Measurements from ENCODE around the gene THAP11. TPM values are rescaled to one million over a fixed set of nuclear protein-coding genes. Genes with fewer than 3 reads are reported as not detected.

The THAP11 gene
- total and polyA plus RNA-seq, 2 experiments from 2014 or later = 35.4 to 36.7 TPM

DNA sequence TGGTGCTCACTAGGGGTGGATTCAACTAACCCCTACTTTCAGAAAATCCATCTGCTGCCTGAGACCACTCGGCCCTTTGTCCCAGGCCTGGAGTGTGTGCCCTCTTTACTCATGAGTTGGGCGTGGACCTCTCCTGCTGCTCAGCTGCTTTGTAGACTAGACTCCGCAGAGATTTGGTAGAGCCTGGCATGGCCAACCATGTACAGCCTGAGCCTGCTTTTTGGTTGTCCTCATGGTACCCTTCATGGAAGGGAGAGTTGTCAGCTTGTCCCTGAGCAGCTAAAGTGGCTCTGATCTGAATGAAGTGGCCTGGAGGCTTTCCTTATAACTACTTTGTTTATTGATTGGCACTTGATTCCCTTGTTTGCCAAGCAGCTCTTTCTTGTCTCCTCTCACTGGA, 32.3 kb downstream of the THAP11 start:
- Histone ChIP-seq H3K27ac (peak overlapping the region; percentile 88), H2AFZ (no peak overlapping the region), H3K9me2 (replicated peaks; ENCODE audit: insufficient read depth) (no peaks in the 10 kb centered on the region), H3K36me3 (replicated peaks; ENCODE audit: insufficient read depth, low read depth) (no peaks in the 10 kb centered on the region), H3K27me3 (no peaks in the 10 kb centered on the region), H3K9me3 (ENCODE audit: low read depth) (no peaks in the 10 kb centered on the region), H3K4me2 (peak overlapping the region; percentile 86), H3K4me3 (no peak overlapping the region), H4K20me1 (ENCODE audit: insufficient read depth, poor library complexity, severe bottlenecking) (peaks cover 17% of the 10 kb centered on the region), H3K4me1 (ENCODE audit: insufficient read depth) (peaks cover 10% of the 10 kb centered on the region), H3K79me2 (peaks cover 40% of the 10 kb centered on the region)
- no peak for DNase-seq (ENCODE audit: low spot score)
- WGBS (ENCODE audit: low lambda C conversion rate, missing lambda C conversion rate) = 76% methylated on average over 3 of the region's 3 CpGs
- no peak for TF ChIP-seq EZH2 (IDR thresholded peaks at IDR 0.05; ENCODE audit: borderline replicate concordance)
- TF ChIP-seq, protein P1, sequence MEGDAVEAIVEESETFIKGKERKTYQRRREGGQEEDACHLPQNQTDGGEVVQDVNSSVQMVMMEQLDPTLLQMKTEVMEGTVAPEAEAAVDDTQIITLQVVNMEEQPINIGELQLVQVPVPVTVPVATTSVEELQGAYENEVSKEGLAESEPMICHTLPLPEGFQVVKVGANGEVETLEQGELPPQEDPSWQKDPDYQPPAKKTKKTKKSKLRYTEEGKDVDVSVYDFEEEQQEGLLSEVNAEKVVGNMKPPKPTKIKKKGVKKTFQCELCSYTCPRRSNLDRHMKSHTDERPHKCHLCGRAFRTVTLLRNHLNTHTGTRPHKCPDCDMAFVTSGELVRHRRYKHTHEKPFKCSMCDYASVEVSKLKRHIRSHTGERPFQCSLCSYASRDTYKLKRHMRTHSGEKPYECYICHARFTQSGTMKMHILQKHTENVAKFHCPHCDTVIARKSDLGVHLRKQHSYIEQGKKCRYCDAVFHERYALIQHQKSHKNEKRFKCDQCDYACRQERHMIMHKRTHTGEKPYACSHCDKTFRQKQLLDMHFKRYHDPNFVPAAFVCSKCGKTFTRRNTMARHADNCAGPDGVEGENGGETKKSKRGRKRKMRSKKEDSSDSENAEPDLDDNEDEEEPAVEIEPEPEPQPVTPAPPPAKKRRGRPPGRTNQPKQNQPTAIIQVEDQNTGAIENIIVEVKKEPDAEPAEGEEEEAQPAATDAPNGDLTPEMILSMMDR (IDR thresholded peaks at IDR 0.05; ENCODE audit: poor library complexity) = no peak
- no peak for TF ChIP-seq EZH2phosphoT487 (IDR thresholded peaks at IDR 0.05; ENCODE audit: low read depth, severe bottlenecking, unreplicated experiment)

DNA sequence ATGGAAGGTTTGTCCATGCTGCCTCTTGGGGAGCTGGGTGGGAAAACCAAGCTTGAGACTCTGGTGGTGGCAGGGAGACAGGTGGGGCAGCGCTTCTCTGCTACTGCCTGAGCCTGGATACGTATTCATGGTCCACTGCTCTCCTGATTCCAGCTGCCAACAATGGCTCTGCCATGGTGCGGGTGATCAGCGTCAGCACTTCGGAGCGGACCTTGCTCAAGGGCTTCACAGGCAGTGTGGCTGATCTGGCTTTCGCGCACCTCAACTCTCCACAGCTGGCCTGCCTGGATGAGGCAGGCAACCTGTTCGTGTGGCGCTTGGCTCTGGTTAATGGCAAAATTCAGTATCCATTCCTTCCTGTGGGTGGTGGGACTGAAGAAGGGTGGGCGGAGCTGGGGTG, 34.9 kb downstream of the THAP11 start:
- WGBS (ENCODE audit: low lambda C conversion rate, missing lambda C conversion rate) = 98% methylated on average over 11 of the region's 11 CpGs
- TF ChIP-seq EZH2phosphoT487 (IDR thresholded peaks at IDR 0.05; ENCODE audit: low read depth, severe bottlenecking, unreplicated experiment) = no peak
- H4K20me1 ChIP-seq (ENCODE audit: insufficient read depth, poor library complexity, severe bottlenecking) = peaks cover 17% of the 10 kb centered on the region
- H3K4me1 ChIP-seq (ENCODE audit: insufficient read depth) = peaks cover 10% of the 10 kb centered on the region
- no peak overlapping the region for H3K4me3 ChIP-seq
- no peaks in the 10 kb centered on the region for H3K9me2 ChIP-seq (replicated peaks; ENCODE audit: insufficient read depth)
- H3K27ac ChIP-seq = no peak overlapping the region
- no peak overlapping the region for H2AFZ ChIP-seq
- no peak overlapping the region for H3K4me2 ChIP-seq
- H3K79me2 ChIP-seq = peaks cover 40% of the 10 kb centered on the region
- H3K36me3 ChIP-seq (replicated peaks; ENCODE audit: insufficient read depth, low read depth) = no peaks in the 10 kb centered on the region
- no peaks in the 10 kb centered on the region for H3K9me3 ChIP-seq (ENCODE audit: low read depth)
- H3K27me3 ChIP-seq = no peaks in the 10 kb centered on the region
- no peak for DNase-seq (ENCODE audit: low spot score)

DNA sequence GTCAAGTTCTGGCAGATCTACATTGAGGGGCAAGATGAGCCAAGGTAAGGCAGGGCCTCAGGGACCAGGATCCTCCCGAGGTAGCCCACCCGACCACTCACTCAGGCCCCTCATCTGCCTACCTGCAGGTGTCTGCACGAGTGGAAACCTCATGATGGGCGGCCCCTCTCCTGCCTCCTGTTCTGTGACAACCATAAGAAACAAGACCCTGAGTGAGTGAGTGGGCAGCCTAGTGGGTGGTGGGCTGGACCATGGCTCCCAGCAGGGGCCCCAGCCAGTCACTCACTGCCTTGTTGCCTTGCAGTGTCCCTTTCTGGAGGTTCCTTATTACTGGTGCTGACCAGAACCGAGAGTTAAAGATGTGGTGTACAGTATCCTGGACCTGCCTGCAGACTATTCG, 36.1 kb downstream of the THAP11 start:
- H3K27ac ChIP-seq = no peak overlapping the region
- WGBS (ENCODE audit: low lambda C conversion rate, missing lambda C conversion rate) = 93% methylated on average over 6 of the region's 6 CpGs
- H3K36me3 ChIP-seq (replicated peaks; ENCODE audit: insufficient read depth, low read depth) = no peaks in the 10 kb centered on the region
- H3K4me3 ChIP-seq = no peak overlapping the region
- H3K9me2 ChIP-seq (replicated peaks; ENCODE audit: insufficient read depth) = no peaks in the 10 kb centered on the region
- peaks cover 17% of the 10 kb centered on the region for H4K20me1 ChIP-seq (ENCODE audit: insufficient read depth, poor library complexity, severe bottlenecking)
- no peak overlapping the region for H2AFZ ChIP-seq
- H3K4me1 ChIP-seq (ENCODE audit: insufficient read depth) = peaks cover 10% of the 10 kb centered on the region
- H3K9me3 ChIP-seq (ENCODE audit: low read depth) = no peaks in the 10 kb centered on the region
- no peak for DNase-seq (ENCODE audit: low spot score)
- TF ChIP-seq EZH2phosphoT487 (IDR thresholded peaks at IDR 0.05; ENCODE audit: low read depth, severe bottlenecking, unreplicated experiment) (no peak), EZH2 (IDR thresholded peaks at IDR 0.05; ENCODE audit: borderline replicate concordance) (no peak)
- TF ChIP-seq, protein P1 (IDR thresholded peaks at IDR 0.05; ENCODE audit: poor library complexity) = no peak
- H3K27me3 ChIP-seq = no peaks in the 10 kb centered on the region
- peaks cover 37% of the 10 kb centered on the region for H3K79me2 ChIP-seq
- H3K4me2 ChIP-seq = no peak overlapping the region

DNA sequence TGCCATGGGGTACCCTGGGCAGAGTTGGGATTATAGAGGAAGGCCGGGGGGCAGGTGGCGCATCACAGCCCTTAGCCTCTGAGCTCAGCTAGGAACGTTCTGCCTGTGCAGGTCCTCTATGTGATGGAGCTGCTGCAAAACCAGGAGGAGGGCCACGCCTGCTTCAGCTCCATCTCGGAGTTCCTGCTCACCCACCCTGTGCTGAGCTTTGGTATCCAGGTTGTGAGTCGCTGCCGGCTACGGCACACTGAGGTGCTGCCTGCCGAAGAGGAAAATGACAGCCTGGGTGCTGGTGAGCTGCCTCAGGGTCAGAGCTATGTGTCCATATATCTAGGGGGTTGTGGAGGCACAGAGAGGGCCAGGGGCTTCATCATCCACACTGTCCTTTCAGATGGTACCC, 36.7 kb downstream of the THAP11 start:
- Histone ChIP-seq H4K20me1 (ENCODE audit: insufficient read depth, poor library complexity, severe bottlenecking) (peaks cover 14% of the 10 kb centered on the region), H2AFZ (no peak overlapping the region), H3K27me3 (no peaks in the 10 kb centered on the region), H3K9me2 (replicated peaks; ENCODE audit: insufficient read depth) (no peaks in the 10 kb centered on the region), H3K4me1 (ENCODE audit: insufficient read depth) (peaks cover 13% of the 10 kb centered on the region), H3K4me3 (no peak overlapping the region), H3K27ac (no peak overlapping the region), H3K4me2 (no peak overlapping the region), H3K9me3 (ENCODE audit: low read depth) (no peaks in the 10 kb centered on the region), H3K36me3 (replicated peaks; ENCODE audit: insufficient read depth, low read depth) (no peaks in the 10 kb centered on the region), H3K79me2 (peaks cover 31% of the 10 kb centered on the region)
- WGBS (ENCODE audit: low lambda C conversion rate, missing lambda C conversion rate) = 97% methylated on average over 9 of the region's 9 CpGs
- TF ChIP-seq, protein P1 (IDR thresholded peaks at IDR 0.05; ENCODE audit: poor library complexity) = no peak
- TF ChIP-seq EZH2phosphoT487 (IDR thresholded peaks at IDR 0.05; ENCODE audit: low read depth, severe bottlenecking, unreplicated experiment) (no peak), EZH2 (IDR thresholded peaks at IDR 0.05; ENCODE audit: borderline replicate concordance) (no peak)
- no peak for DNase-seq (ENCODE audit: low spot score)

Data from hepatocyte (in vitro differentiated cells).